Vagina (tissue), 2 donors: ENCODE data around the gene SLC12A3. TPM values are rescaled to one million over a fixed set of nuclear protein-coding genes. Genes with fewer than 3 reads are reported as not detected.
A peak's percentile ranks its signal among the peaks of the same experiment; 100 is the strongest.

ENCODE experiments used
- DNase-seq, 2 donors: peaks; one replicate each; pipeline ENCODE4 v3.0.0-alpha.2; 2017; ENCODE audit errors: extremely low spot score in 2 of 2
- H3K27ac ChIP-seq: fragments of 200-600 bp; sonication (generic); one replicate; pipeline ENCODE4 v1.5.1; 2019
- H3K27me3 ChIP-seq: fragments of 200-600 bp; sonication (generic); one replicate; pipeline ENCODE4 v1.5.1; 2019
- H3K36me3 ChIP-seq, 2 donors: fragments of 200-600 bp; sonication (generic); one replicate each; pipeline ENCODE4 v1.5.1; 2017 to 2019
- H3K4me1 ChIP-seq: fragments of 200-600 bp; sonication (generic); one replicate; pipeline ENCODE4 v1.5.1; 2019
- H3K4me3 ChIP-seq, 2 donors: fragments of 200-600 bp; sonication (generic); 1 replicate in 1 of 2; 2 replicates in 1 of 2; pipeline ENCODE4 v1.5.1; 2016 to 2019
- H3K9me3 ChIP-seq: fragments of 200-600 bp; sonication (generic); one replicate; pipeline ENCODE4 v1.5.1; 2019
- POLR2A ChIP-seq, 2 donors: fragments of 450-650 bp; IDR thresholded peaks; one replicate each; pipeline ENCODE4 v1.6.1; 2017; ENCODE audit warnings: antibody characterized with exemption in 2 of 2, mild to moderate bottlenecking in 2 of 2, moderate library complexity in 2 of 2
- POLR2AphosphoS5 ChIP-seq, 2 donors: sonication (generic); formaldehyde crosslinking; IDR thresholded peaks; one replicate each; pipeline ENCODE4 v1.9.0; 2017; ENCODE audit warnings: antibody characterized with exemption in 2 of 2, mild to moderate bottlenecking in 2 of 2, low read depth in 1 of 2; ENCODE audit not compliant: insufficient read depth in 1 of 2
- intact Hi-C: fragments of 100-400 bp; cut with DNase I; formaldehyde crosslinking; loops from one replicate; pipeline ENCODE4 v1.15.1; 2023
- total RNA-seq: library from RNA; depleted of rRNA; stranded (reverse); fragments of >200 nt; gene quantifications from one replicate; pipeline ENCODE4 v1.2.3, GENCODE V29; 2016
- TF ChIP-seq, protein P1 (sequence below), 3 experiments: fragments of 450-650 bp in 2 of 3; fragments of 200-600 bp in 1 of 3; sonication (generic) in 1 of 3; IDR thresholded peaks; one replicate each; pipeline ENCODE4 v1.5.1; 2017 to 2019; ENCODE audit warnings: antibody characterized with exemption in 3 of 3, mild to moderate bottlenecking in 2 of 3, moderate library complexity in 2 of 3

SLC12A3 gene
- total RNA-seq, 1 donor from 2014 or later, result not detected

- Histone ChIP-seq H3K9me3 (no peaks in the 10 kb centered on the region), H3K27ac (peak overlapping the region; percentile 100), H3K4me3 (peak overlapping the region; percentile 82 to 96), H3K36me3 (peaks cover 0 to 17% of the 10 kb centered on the region in 2 donors), H3K4me1 (peaks cover 40% of the 10 kb centered on the region), H3K27me3 (no peaks in the 10 kb centered on the region)
- TF ChIP-seq, protein P1, sequence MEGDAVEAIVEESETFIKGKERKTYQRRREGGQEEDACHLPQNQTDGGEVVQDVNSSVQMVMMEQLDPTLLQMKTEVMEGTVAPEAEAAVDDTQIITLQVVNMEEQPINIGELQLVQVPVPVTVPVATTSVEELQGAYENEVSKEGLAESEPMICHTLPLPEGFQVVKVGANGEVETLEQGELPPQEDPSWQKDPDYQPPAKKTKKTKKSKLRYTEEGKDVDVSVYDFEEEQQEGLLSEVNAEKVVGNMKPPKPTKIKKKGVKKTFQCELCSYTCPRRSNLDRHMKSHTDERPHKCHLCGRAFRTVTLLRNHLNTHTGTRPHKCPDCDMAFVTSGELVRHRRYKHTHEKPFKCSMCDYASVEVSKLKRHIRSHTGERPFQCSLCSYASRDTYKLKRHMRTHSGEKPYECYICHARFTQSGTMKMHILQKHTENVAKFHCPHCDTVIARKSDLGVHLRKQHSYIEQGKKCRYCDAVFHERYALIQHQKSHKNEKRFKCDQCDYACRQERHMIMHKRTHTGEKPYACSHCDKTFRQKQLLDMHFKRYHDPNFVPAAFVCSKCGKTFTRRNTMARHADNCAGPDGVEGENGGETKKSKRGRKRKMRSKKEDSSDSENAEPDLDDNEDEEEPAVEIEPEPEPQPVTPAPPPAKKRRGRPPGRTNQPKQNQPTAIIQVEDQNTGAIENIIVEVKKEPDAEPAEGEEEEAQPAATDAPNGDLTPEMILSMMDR (IDR thresholded peaks at IDR 0.05), result no peak
- peak in 1 of 2 donors; percentile 88 for TF ChIP-seq POLR2A (IDR thresholded peaks at IDR 0.05)
- no peak for TF ChIP-seq POLR2AphosphoS5 (IDR thresholded peaks at IDR 0.05; ENCODE audit: insufficient read depth in 1 of 2, low read depth in 1 of 2)
- intact Hi-C loops, result loop anchor here (5.0 to 10.0 kb wide), 2 partner anchors 56 to 67 kb away; partner anchors contain the start of genes NLRC5 and SLC12A3
- DNase-seq, result peak in 1 of 2 donors; percentile 94
These were observed 66.4 kb downstream of the SLC12A3 start for GRCh38 chr16:56931271-56931891.

DNA sequence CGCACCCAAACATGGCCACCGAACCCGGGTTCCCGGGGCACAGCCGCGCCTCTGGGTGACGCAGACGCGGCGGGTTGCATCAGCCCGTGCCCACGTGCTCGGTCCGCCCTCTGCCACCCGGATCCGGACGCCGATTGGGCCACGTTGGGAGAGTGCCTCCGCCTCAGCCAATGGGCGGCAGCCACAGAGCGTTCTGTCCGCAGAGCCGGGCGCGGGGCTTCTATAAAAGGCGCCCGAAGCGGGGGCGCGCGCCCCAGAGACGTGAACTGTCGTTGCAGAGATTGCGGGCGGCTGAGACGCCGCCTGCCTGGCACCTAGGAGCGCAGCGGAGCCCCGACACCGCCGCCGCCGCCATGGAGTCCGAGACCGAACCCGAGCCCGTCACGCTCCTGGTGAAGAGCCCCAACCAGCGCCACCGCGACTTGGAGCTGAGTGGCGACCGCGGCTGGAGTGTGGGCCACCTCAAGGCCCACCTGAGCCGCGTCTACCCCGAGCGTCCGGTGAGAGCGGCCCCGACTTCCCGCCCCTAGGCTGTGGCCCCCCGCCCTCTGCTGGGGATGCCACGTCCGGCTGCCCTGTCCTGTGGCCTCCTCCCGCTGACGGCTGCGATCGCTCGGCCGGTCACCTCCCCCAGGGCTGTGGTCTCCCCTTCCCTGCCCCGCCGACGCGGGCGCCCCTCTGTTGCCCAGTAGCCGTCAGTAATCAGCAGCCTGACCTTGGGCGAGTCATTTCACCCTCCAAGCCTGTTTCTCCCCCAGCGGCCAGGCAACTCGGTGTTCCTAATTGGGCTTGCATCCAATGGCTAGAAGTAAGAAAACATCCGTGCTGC, 67.1 kb downstream of the SLC12A3 start, which contains the start of gene HERPUD1:
Gene HERPUD1, plus strand, starts transcription at position 251 of the 829 bp plus-strand sequence. Its CDS starts 103 bp downstream, at position 354.
- peak; percentile 93 to 99 for TF ChIP-seq POLR2AphosphoS5 (IDR thresholded peaks at IDR 0.05; ENCODE audit: insufficient read depth in 1 of 2, low read depth in 1 of 2)
- peak; percentile 32 to 66 for TF ChIP-seq POLR2A (IDR thresholded peaks at IDR 0.05)
- TF ChIP-seq, protein P1 (IDR thresholded peaks at IDR 0.05), result no peak
- Histone ChIP-seq H3K36me3 (peaks cover 0 to 24% of the 10 kb centered on the region in 2 donors), H3K4me3 (peak within 1 kb of the TSS; percentile 82 to 96), H3K27me3 (no peaks in the 10 kb centered on the region), H3K4me1 (peaks cover 43% of the 10 kb centered on the region), H3K9me3 (no peaks in the 10 kb centered on the region), H3K27ac (peak within 1 kb of the TSS; percentile 100)
- peak; percentile 98 to 99 for DNase-seq
- intact Hi-C loops, result loop anchor here (5.0 to 10.0 kb wide), 2 partner anchors 55 to 67 kb away; partner anchors contain the start of genes NLRC5 and SLC12A3

GRCh38 chr16:56932721-56933619, 68.0 kb downstream of the SLC12A3 start:
- H3K4me1 ChIP-seq, result peaks cover 44% of the 10 kb centered on the region

More at GRCh38 chr16:56932721-56933619, 68.0 kb downstream of the SLC12A3 start:
- H3K36me3 ChIP-seq, result peaks cover 0 to 32% of the 10 kb centered on the region in 2 donors
- TF ChIP-seq, protein P1 (IDR thresholded peaks at IDR 0.05), result no peak
- peak; percentile 62 to 98 for TF ChIP-seq POLR2AphosphoS5 (IDR thresholded peaks at IDR 0.05; ENCODE audit: insufficient read depth in 1 of 2, low read depth in 1 of 2)
- no peaks in the 10 kb centered on the region for H3K27me3 ChIP-seq
- intact Hi-C loops, result loop anchor here (5.0 to 10.0 kb wide), 2 partner anchors 54 to 68 kb away; partner anchors contain the start of genes NLRC5 and SLC12A3
- H3K27ac ChIP-seq, result peak overlapping the region; percentile 100
- no peaks in the 10 kb centered on the region for H3K9me3 ChIP-seq
- peak in 1 of 2 donors; percentile 97 for DNase-seq
- H3K4me3 ChIP-seq, result peak overlapping the region; percentile 82 to 96
